A549 treated with CORT108297 at 1 μM for 4 hours (cell line): ENCODE data around the gene VEGFD. TPM values are rescaled to one million over a fixed set of nuclear protein-coding genes. Genes with fewer than 3 reads are reported as not detected.

Source experiments
- total RNA-seq: library from RNA; stranded (reverse); fragments of 200-300 nt; extraction: Qiagen RNA extraction; gene quantifications from 5 replicates; pipeline ENCODE4 v1.2.3, GENCODE V29; 2022

The VEGFD gene, protein sequence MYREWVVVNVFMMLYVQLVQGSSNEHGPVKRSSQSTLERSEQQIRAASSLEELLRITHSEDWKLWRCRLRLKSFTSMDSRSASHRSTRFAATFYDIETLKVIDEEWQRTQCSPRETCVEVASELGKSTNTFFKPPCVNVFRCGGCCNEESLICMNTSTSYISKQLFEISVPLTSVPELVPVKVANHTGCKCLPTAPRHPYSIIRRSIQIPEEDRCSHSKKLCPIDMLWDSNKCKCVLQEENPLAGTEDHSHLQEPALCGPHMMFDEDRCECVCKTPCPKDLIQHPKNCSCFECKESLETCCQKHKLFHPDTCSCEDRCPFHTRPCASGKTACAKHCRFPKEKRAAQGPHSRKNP
- total RNA-seq: 0.28 to 0.66 TPM (median 0.41 TPM) in 5 replicates

DNA sequence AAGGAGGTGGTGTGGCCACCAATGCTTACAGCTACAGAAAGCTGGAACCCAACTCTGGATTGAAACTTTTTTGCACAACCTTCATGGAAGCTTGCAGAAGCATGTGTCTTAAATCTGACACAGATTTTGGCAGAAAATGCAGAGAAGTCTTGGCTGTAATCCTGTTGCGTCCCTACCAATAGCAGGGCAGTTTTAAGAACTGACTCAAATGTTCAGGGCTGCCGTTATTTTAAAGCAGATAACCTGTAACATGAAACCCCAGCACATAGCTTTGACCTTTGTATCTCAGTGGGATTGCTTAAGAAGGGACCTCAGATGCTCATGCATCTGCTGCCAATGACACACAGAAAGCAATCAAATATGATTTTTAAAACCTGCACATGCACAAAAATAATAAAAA lies at the start of gene VEGFD:
Gene VEGFD (minus strand): TSS at position 110 of the 400 bp plus-strand sequence. CDS start 467 bp downstream, outside the sequence.

DNA sequence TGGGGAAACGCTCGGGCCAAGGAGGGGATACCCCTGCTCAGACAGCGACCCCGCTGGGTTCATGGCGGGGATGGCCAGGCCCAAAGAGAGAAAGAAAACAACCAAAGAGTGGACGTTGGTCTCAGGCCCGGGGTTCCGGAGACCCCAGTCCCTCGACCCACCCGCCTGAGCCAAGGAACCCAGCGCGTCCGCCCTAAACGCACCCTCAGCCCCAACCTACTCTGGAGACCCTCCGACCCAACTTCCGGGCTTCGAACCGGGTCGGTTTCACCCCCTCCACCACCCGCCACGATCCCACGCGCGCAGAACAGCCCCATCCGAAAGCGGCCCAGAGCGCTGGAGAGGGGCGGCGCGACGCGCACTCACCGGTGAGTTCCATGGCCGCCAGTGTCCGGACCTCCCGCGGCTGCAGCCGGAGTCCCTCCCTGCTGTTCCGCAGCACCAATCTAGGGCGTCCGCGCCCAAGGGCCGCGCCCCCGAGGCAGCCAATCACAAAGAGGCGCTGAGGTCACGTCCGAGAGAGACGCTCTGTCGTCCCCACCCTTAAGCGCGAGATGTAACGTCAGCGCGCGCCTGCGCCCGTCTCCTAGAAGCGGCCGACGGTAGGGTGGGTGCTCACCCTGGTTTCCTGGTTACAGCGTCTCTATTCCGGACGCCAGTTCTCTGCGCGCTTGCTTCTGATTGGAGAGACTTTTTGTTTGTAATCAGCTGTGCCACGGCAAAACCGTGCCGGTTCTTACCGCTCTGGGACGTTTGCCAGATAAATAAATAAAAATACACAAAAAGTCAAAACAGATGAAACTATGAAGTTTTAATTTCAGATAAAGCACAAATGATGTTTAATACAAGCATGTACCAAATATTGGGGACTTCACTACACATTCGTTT lies 48.8 kb downstream of the VEGFD start, which contains the start of gene PIGA:
Gene PIGA (minus strand): TSS at position 389 of the 888 bp plus-strand sequence. CDS start 3,593 bp downstream, outside the sequence.

DNA sequence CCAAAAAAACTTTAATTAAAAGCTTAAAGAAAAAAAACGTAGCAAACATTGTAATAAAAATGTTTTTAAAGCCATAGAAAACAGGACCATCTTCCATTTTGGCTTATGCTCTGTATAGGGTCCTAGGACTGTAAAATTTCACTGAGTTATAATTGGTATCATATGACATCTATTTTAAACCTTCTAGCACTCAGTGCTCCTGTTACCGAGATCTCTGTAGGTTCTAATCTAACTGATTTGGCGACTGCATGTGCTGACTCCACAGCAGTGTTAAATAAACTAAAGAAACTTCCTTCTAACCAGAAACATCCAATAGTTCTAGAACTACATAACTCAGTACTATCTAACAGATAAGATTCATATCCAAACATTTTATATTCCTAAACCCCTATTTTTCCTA lies 68.7 kb downstream of the VEGFD start, which contains the start of gene ASB11:
Gene ASB11 (minus strand): TSS at position 132 of the 400 bp plus-strand sequence. CDS start 35 bp downstream, at position 97.

Other genes with a start within 250 kb of the VEGFD start
- gene ASB9, start 114.3 kb downstream of the VEGFD start, total RNA-seq: 19.0 to 24.3 TPM (median 20.6 TPM) in 5 replicates
- gene ASB11, start 68.8 kb downstream of the VEGFD start, total RNA-seq: not detected in 5 replicates
- gene PIGA, start 48.9 kb downstream of the VEGFD start, total RNA-seq: 6.0 to 9.9 TPM (median 8.3 TPM) in 5 replicates
- 50.2 to 56.4 TPM (median 54.1 TPM) in 5 replicates for gene PIR, start 108.9 kb upstream of the VEGFD start, total RNA-seq
- not detected in 5 replicates for gene BMX, start 116.4 kb upstream of the VEGFD start, total RNA-seq
- not detected in 5 replicates for gene ACE2, start 216.5 kb upstream of the VEGFD start, total RNA-seq